Heart left ventricle (tissue), 16 donors: ENCODE results near the gene GRK3. TPM values are rescaled to one million over a fixed set of nuclear protein-coding genes. Genes with fewer than 3 reads are reported as not detected.

Experiments used
- ATAC-seq, 4 donors: fragments of 200-7000 bp; cut with Tn5 transposase; one replicate each; pipeline ENCODE4 v1.9.1; 2020 to 2022; ENCODE audit warnings: moderate library complexity in 4 of 4, mild to moderate bottlenecking in 3 of 4, moderate number of reproducible peaks in 1 of 4
- DNase-seq, 5 donors: peaks; one replicate each; pipeline ENCODE4 v3.0.0-alpha.2; 2020
- H3K27ac ChIP-seq, 12 donors: fragments of 200-600 bp; sonication (generic) in 4 of 12; one replicate each; pipeline versions ENCODE4 v1.5.0 to v1.8.0; 2016 to 2022; ENCODE audit warnings: mild to moderate bottlenecking in 2 of 12
- H3K27me3 ChIP-seq, 9 donors: fragments of 200-600 bp; sonication (generic) in 2 of 9; one replicate each; pipeline versions ENCODE4 v1.5.1 to v1.8.0; 2016 to 2022; ENCODE audit warnings: mild to moderate bottlenecking in 3 of 9
- H3K36me3 ChIP-seq, 9 donors: fragments of 200-600 bp; sonication (generic) in 2 of 9; one replicate each; pipeline versions ENCODE4 v1.5.0 to v1.8.0; 2018 to 2022; ENCODE audit warnings: mild to moderate bottlenecking in 2 of 9
- H3K4me1 ChIP-seq, 12 donors: fragments of 200-600 bp; sonication (generic) in 4 of 12; one replicate each; pipeline versions ENCODE4 v1.5.0 to v1.8.0; 2016 to 2022; ENCODE audit warnings: mild to moderate bottlenecking in 3 of 12
- H3K4me3 ChIP-seq, 12 donors: fragments of 200-600 bp; sonication (generic) in 4 of 12; one replicate each; pipeline versions ENCODE4 v1.5.0 to v1.8.0; 2017 to 2022; ENCODE audit warnings: mild to moderate bottlenecking in 9 of 12, moderate library complexity in 4 of 12
- H3K9me3 ChIP-seq, 12 donors: fragments of 200-600 bp; sonication (generic) in 4 of 12; one replicate each; pipeline versions ENCODE4 v1.5.0 to v1.8.0; 2016 to 2022; ENCODE audit warnings: mild to moderate bottlenecking in 1 of 12
- CTCF ChIP-seq, 12 donors: fragments of 200-600 bp; sonication (generic) in 4 of 12; IDR thresholded peaks; one replicate each; pipeline versions ENCODE4 v1.5.0 to v1.8.0; 2018 to 2022; ENCODE audit warnings: antibody characterized with exemption in 12 of 12, mild to moderate bottlenecking in 5 of 12
- POLR2A ChIP-seq, 2 donors: fragments of 450-650 bp; IDR thresholded peaks; one replicate each; pipeline ENCODE4 v1.6.1; 2017; ENCODE audit warnings: antibody characterized with exemption in 2 of 2, mild to moderate bottlenecking in 2 of 2, moderate library complexity in 2 of 2
- WGBS, 4 donors: extraction: QIAGEN DNeasy Blood & Tissue Kit in 2 of 4; methylation state at CpG; one replicate each; pipeline versions ENCODE4 v1.1.5 to v1.1.7; 2013 to 2018; 5-methylcytosine and 5-hydroxymethylcytosine counted together
- intact Hi-C, 10 donors: fragments of 100-400 bp; cut with DNase I; formaldehyde crosslinking; loops; one replicate each; pipeline versions ENCODE4 v1.11.1 to v1.14.2; 2022
- polyA plus RNA-seq, 2 donors: library from polyadenylated mRNA; stranded (reverse); fragments of 200-250 nt; gene quantifications; one replicate each; pipeline ENCODE4 v1.2.3, GENCODE V29; 2013
- total RNA-seq, 9 donors: library from RNA; depleted of rRNA in 2 of 9; stranded (reverse); fragments of >200 nt in 2 of 9; fragmentation: NEBNext Ultra II Directional in 3 of 9; extraction: Animal tissue kit (Norgen Biotek cat#: 25700) in 3 of 9; gene quantifications; one replicate each; pipeline versions ENCODE4 v1.1.0 to v1.2.4, GENCODE V29; 2016 to 2023
- donor health status: ischemic (EF 13 %, LVEDD 7.1; RV severe dilation, severe dysfunction).
- donor health status: healthy with polysubstance abuse.
- donor health status: DM: no; HTN: yes; CAD: no.
- donor health status: DM: no; HTN: no; CAD: no.
- donor health status: ischemic (EF 25% LVEDD 6.9; RV normal size, moderate dysfunction).
- donor health status: ischemic (EF 25% LVEDD 5.7; RV mildly dilated, moderate dysfunction).
- donor health status: healthy.
- donor health status: DM: yes; HTN: yes; CAD: no.
- donor health status: ischemic (EF 35%, LVEDD 5.7; RV mildly dilated, moderate dysfunction).
- donor health status: nonischemic (EF 11% LVEDD 7.7; RV severe dilation, severe dysfunction).
- donor health status: DM: yes; HTN: yes; CAD: no.
- donor health status: PGD.
- donor health status: ischemic (EF 29% LVEDD 5.4; RV normal size, mild dysfunction).
- donor health status: nonischemic (EF 23%, LVEDD 6.1; RV moderate dilation, normal function).

Gene GRK3
- total and polyA plus RNA-seq, 11 donors: 1.1 to 16.2 (median 5.9) TPM

DNA sequence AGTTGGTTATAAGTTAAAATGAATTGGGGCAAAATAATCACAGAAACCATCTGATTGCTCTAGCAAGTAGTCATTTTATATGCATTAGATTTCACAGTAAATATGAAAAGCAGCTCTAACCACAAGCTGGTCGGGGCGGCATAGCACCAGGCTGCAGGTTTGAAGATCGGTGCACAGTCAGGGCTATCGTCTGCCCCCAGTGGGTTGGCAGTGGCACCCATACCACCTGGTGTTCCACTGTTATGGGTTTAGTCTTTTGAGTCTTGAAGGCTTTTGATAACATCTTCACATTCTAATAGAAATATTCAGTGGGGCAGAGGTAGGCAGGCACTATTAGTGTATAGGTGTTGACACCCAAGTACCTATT is 62.1 kb downstream of the GRK3 start:
- Histone ChIP-seq H3K9me3 (no peaks in the 10 kb centered on the region), H3K36me3 (peaks cover 0 to 4% (median 0%) of the 10 kb centered on the region in 9 donors), H3K27ac (no peak overlapping the region), H3K27me3 (no peaks in the 10 kb centered on the region), H3K4me1 (peaks cover 0 to 19% (median 1%) of the 10 kb centered on the region in 12 donors), H3K4me3 (no peak overlapping the region)
- ATAC-seq (no peak), DNase-seq (no peak)
- TF ChIP-seq POLR2A (IDR thresholded peaks at IDR 0.05): no peak
- TF ChIP-seq CTCF (IDR thresholded peaks at IDR 0.05): no peak
- intact Hi-C loops: no loop called here
- 82 to 94% (median 86%) methylated on average over 4 of the region's 4 CpGs for WGBS, 4 donors

- 56 to 59% (median 57%) methylated on average over 4 of the region's 4 CpGs for WGBS, 4 donors
- ATAC-seq (no peak), DNase-seq (no peak)
- Histone ChIP-seq H3K36me3 (peaks cover 0 to 4% (median 0%) of the 10 kb centered on the region in 9 donors), H3K4me1 (peaks cover 0 to 19% (median 1%) of the 10 kb centered on the region in 12 donors), H3K4me3 (no peak overlapping the region), H3K27me3 (no peaks in the 10 kb centered on the region), H3K9me3 (no peaks in the 10 kb centered on the region), H3K27ac (peak overlapping the region in 1 of 12 donors; percentile 49)
- no peak for TF ChIP-seq CTCF (IDR thresholded peaks at IDR 0.05)
- no peak for TF ChIP-seq POLR2A (IDR thresholded peaks at IDR 0.05)
- intact Hi-C loops: no loop called here
Measured at GRCh38 chr22:25627271-25627852, 62.9 kb downstream of the GRK3 start.

GRCh38 chr22:25628494-25628893 is 64.0 kb downstream of the GRK3 start:
- no peaks in the 10 kb centered on the region for H3K36me3 ChIP-seq
- no peak overlapping the region for H3K27ac ChIP-seq
- no peak for TF ChIP-seq CTCF (IDR thresholded peaks at IDR 0.05)
- TF ChIP-seq POLR2A (IDR thresholded peaks at IDR 0.05): no peak
- no peak overlapping the region for H3K4me3 ChIP-seq
- ATAC-seq (peak in 1 of 4 donors; percentile 26), DNase-seq (no peak)
- peaks cover 0 to 19% (median 1%) of the 10 kb centered on the region in 12 donors for H3K4me1 ChIP-seq
- intact Hi-C loops: no loop called here
- no peaks in the 10 kb centered on the region for H3K9me3 ChIP-seq
- H3K27me3 ChIP-seq: no peaks in the 10 kb centered on the region
- WGBS, 4 donors: 75 to 79% (median 77%) methylated on average over 3 of the region's 3 CpGs

DNA sequence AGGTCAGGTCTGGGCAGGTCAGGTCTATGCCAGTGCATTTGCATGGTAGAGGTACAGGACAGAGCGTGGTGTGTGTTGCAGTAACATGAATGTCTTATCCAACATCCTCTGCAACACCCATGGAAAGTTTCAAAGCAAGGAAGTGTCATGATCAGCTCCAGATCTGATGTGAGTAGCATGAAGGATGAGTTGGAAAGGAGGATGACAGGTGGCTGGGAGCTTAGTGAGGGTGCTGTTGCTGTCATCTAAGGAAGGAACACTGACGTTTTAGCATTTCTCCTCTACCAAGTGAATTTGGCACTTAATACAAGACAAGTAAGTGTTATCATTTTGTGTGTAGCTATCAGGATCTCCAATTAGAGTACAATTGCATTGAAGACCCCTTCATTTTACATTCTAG is 65.1 kb downstream of the GRK3 start:
- Histone ChIP-seq H3K4me3 (no peak overlapping the region), H3K27ac (no peak overlapping the region), H3K4me1 (peaks cover 0 to 19% (median 1%) of the 10 kb centered on the region in 12 donors), H3K27me3 (no peaks in the 10 kb centered on the region), H3K36me3 (no peaks in the 10 kb centered on the region), H3K9me3 (no peaks in the 10 kb centered on the region)
- intact Hi-C loops: no loop called here
- no peak for TF ChIP-seq CTCF (IDR thresholded peaks at IDR 0.05)
- TF ChIP-seq POLR2A (IDR thresholded peaks at IDR 0.05): no peak
- ATAC-seq (no peak), DNase-seq (no peak)
- WGBS, 4 donors: 70 to 82% (median 79%) methylated on average over 2 of the region's 2 CpGs
